Cardiac fibroblast (primary cell): ENCODE measurements around the gene FOXN3.
A peak's percentile ranks its signal among the peaks of the same experiment; 100 is the strongest.

Source experiments
- DNase-seq, 2 donors: peaks; one replicate each; pipeline versions ENCODE4 v3.0.0 to v3.0.0-alpha.2; 2010; ENCODE audit warnings: low read depth in 2 of 2
- H3K4me3 ChIP-seq, 2 donors: replicated peaks in 1 of 2; 1 replicate in 1 of 2; 2 replicates in 1 of 2; pipeline ENCODE4 v1.5.1; 2011; ENCODE audit warnings: low read depth in 2 of 2, low read length in 2 of 2, mild to moderate bottlenecking in 2 of 2, moderate library complexity in 1 of 2
- CTCF ChIP-seq: IDR thresholded peaks from one replicate; pipeline ENCODE4 v1.5.1; 2011; ENCODE audit warnings: low read depth, mild to moderate bottlenecking, low read length, inconsistent platforms

Gene FOXN3

GRCh38 chr14:89356496-89356895 lies 60.5 kb downstream of the FOXN3 start:
- H3K4me3 ChIP-seq: no peak overlapping the region
- no peak for TF ChIP-seq CTCF
- DNase-seq: no peak

GRCh38 chr14:89353766-89354113 lies 63.3 kb downstream of the FOXN3 start:
- no peak for TF ChIP-seq CTCF
- H3K4me3 ChIP-seq: no peak overlapping the region
- DNase-seq: no peak

GRCh38 chr14:89352976-89353765 lies 63.9 kb downstream of the FOXN3 start:
- no peak for TF ChIP-seq CTCF
- H3K4me3 ChIP-seq: no peak overlapping the region
- DNase-seq: no peak

GRCh38 chr14:89351516-89352404 lies 65.3 kb downstream of the FOXN3 start:
- peak; percentile 50 to 58 for DNase-seq
- H3K4me3 ChIP-seq: no peak overlapping the region
- no peak for TF ChIP-seq CTCF

GRCh38 chr14:89351221-89351515 lies 65.9 kb downstream of the FOXN3 start:
- no peak for TF ChIP-seq CTCF
- DNase-seq: no peak
- H3K4me3 ChIP-seq: no peak overlapping the region

GRCh38 chr14:89350152-89350551 lies 66.9 kb downstream of the FOXN3 start:
- TF ChIP-seq CTCF: no peak
- no peak overlapping the region for H3K4me3 ChIP-seq
- no peak for DNase-seq
